NCI-H128 (cell line): ENCODE data around the gene ACTR6.
A peak's percentile ranks its signal among the peaks of the same experiment; 100 is the strongest.
"Not testable (repeated sequence)": the region's sequence is repeated elsewhere in the genome, so short reads cannot be mapped to it uniquely, and the experiment has no call there.

Experiments
- DNase-seq: peaks from one replicate; lab custom pipeline; 2025; ENCODE audit not compliant: unreplicated experiment; lab: John Stamatoyannopoulos, UW

The ACTR6 gene

GRCh38 chr12:100184549-100185145, 16.0 kb upstream of the ACTR6 start:
- no peak for DNase-seq

- no peak for DNase-seq
These were observed 15.2 kb upstream of the ACTR6 start for GRCh38 chr12:100185361-100185894.

GRCh38 chr12:100186071-100186470, 14.5 kb upstream of the ACTR6 start:
- no peak for DNase-seq

GRCh38 chr12:100187068-100187467, 13.5 kb upstream of the ACTR6 start:
- DNase-seq = no peak

- no peak for DNase-seq
These were observed 12.6 kb upstream of the ACTR6 start for GRCh38 chr12:100187857-100188519.

- DNase-seq = not testable (repeated sequence)
These were observed 11.6 kb upstream of the ACTR6 start for GRCh38 chr12:100188888-100189635.

- DNase-seq = no peak
These were observed 10.8 kb upstream of the ACTR6 start for GRCh38 chr12:100189636-100190394.

- no peak for DNase-seq
These were observed 7.5 kb upstream of the ACTR6 start for GRCh38 chr12:100193085-100193484.

- DNase-seq = no peak
These were observed 3.1 kb upstream of the ACTR6 start for GRCh38 chr12:100197486-100197885.

GRCh38 chr12:100199023-100199346, 1.6 kb upstream of the ACTR6 start:
- DNase-seq = no peak

- peak; percentile 54 for DNase-seq
These were observed 1.1 kb upstream of the ACTR6 start for GRCh38 chr12:100199347-100200149.

GRCh38 chr12:100201604-100202423, 1.2 kb downstream of the ACTR6 start:
- DNase-seq = no peak

GRCh38 chr12:100207311-100207710, 6.7 kb downstream of the ACTR6 start:
- no peak for DNase-seq

- DNase-seq = no peak
These were observed 8.2 kb downstream of the ACTR6 start for GRCh38 chr12:100208834-100209233.

GRCh38 chr12:100211698-100212097, 11.1 kb downstream of the ACTR6 start:
- no peak for DNase-seq

- DNase-seq = no peak
These were observed 12.6 kb downstream of the ACTR6 start for GRCh38 chr12:100213016-100213891.

GRCh38 chr12:100214518-100214917, 13.9 kb downstream of the ACTR6 start:
- no peak for DNase-seq

GRCh38 chr12:100215209-100215608, 14.6 kb downstream of the ACTR6 start:
- DNase-seq = no peak

GRCh38 chr12:100216337-100216736, 15.7 kb downstream of the ACTR6 start:
- no peak for DNase-seq
